HepG2 (cell line): ENCODE measurements around the gene ASAP2. TPM values are rescaled to one million over a fixed set of nuclear protein-coding genes. Genes with fewer than 3 reads are reported as not detected.

Experiments used
- FOXA1 ChIP-seq, 2 experiments: fragments of 450-650 bp in 1 of 2; sonication (generic) in 1 of 2; formaldehyde crosslinking in 1 of 2; IDR thresholded peaks; 2 replicates each; pipeline versions ENCODE4 v1.4.0 to v1.6.1; 2016 to 2020; ENCODE audit warnings: missing genetic modification reagents in 1 of 2
- JARID2 ChIP-seq: sonication (generic); formaldehyde crosslinking; IDR thresholded peaks from 2 replicates; pipeline ENCODE4 v1.8.1; 2023; ENCODE audit warnings: missing genetic modification reagents, inconsistent platforms; ENCODE audit not compliant: insufficient replicate concordance
- JDP2 ChIP-seq: sonication (generic); formaldehyde crosslinking; IDR thresholded peaks from 2 replicates; pipeline ENCODE4 v1.8.1; 2022; ENCODE audit warnings: missing genetic modification reagents, borderline replicate concordance
- MED8 ChIP-seq: sonication (generic); formaldehyde crosslinking; IDR thresholded peaks from 2 replicates; pipeline ENCODE4 v1.8.1; 2023; ENCODE audit warnings: mild to moderate bottlenecking, missing genetic modification reagents; ENCODE audit not compliant: insufficient replicate concordance
- NCOA2 ChIP-seq: sonication (generic); formaldehyde crosslinking; IDR thresholded peaks from 2 replicates; pipeline ENCODE4 v1.8.0; 2022; ENCODE audit warnings: inconsistent platforms
- PAWR ChIP-seq: sonication (generic); formaldehyde crosslinking; IDR thresholded peaks from 2 replicates; pipeline ENCODE4 v1.4.0; 2020; ENCODE audit warnings: missing genetic modification reagents, mild to moderate bottlenecking, borderline replicate concordance
- PHF21A ChIP-seq: sonication (generic); formaldehyde crosslinking; IDR thresholded peaks from 2 replicates; pipeline ENCODE4 v1.5.0; 2020; ENCODE audit warnings: mild to moderate bottlenecking, missing genetic modification reagents
- POLR2AphosphoS2 ChIP-seq: IDR thresholded peaks from 2 replicates; pipeline ENCODE4 v1.6.1; 2011; ENCODE audit warnings: low read depth, low read length, improper control_type of control experiment
- SETDB1 ChIP-seq: sonication (generic); formaldehyde crosslinking; IDR thresholded peaks from 2 replicates; pipeline ENCODE4 v1.5.1; 2020; ENCODE audit warnings: missing genetic modification reagents, mild to moderate bottlenecking, borderline replicate concordance
- TCF7 ChIP-seq: sonication (generic); IDR thresholded peaks from 2 replicates; pipeline ENCODE4 v1.6.1; 2016; ENCODE audit warnings: antibody characterized with exemption, low read depth
- ZNF547 ChIP-seq: sonication (generic); formaldehyde crosslinking; IDR thresholded peaks from 2 replicates; pipeline ENCODE4 v1.5.1; 2020; ENCODE audit warnings: mild to moderate bottlenecking, missing genetic modification reagents
- polyA plus RNA-seq, 8 experiments: library from polyadenylated mRNA; depleted of rRNA in 3 of 8; stranded (reverse) in 7 of 8; unstranded in 1 of 8; fragments of >200 nt; fragmentation: Illumina TruSeq in 4 of 8; extraction: Trizol in 4 of 8; gene quantifications; 2 replicates each; pipeline versions ENCODE4 v1.2.1 to v1.2.3, GENCODE V29; 2011 to 2016; ENCODE audit warnings: low read depth in 4 of 8, missing spikeins in 1 of 8, mixed read lengths in 1 of 8; ENCODE audit not compliant: insufficient read depth in 1 of 8
- total RNA-seq, 5 experiments: library from RNA; depleted of rRNA; stranded (reverse); fragments of >200 nt; fragmentation: Illumina TruSeq; extraction: Trizol; gene quantifications; 2 replicates each; pipeline ENCODE4 v1.2.3, GENCODE V29; 2016; ENCODE audit warnings: low read depth in 1 of 5
- TF ChIP-seq, protein P1 (sequence below): sonication (generic); formaldehyde crosslinking; IDR thresholded peaks from 2 replicates; pipeline ENCODE4 v1.8.0; 2022; ENCODE audit warnings: low read depth, missing genetic modification reagents
- TF ChIP-seq, protein P2 (sequence below): sonication (generic); formaldehyde crosslinking; IDR thresholded peaks from 2 replicates; pipeline ENCODE4 v1.8.0; 2022; ENCODE audit warnings: missing genetic modification reagents, mild to moderate bottlenecking, moderate library complexity, borderline replicate concordance
- TF ChIP-seq, protein P3 (sequence below), 2 experiments: sonication (generic) in 1 of 2; formaldehyde crosslinking in 1 of 2; IDR thresholded peaks; 2 replicates each; pipeline versions ENCODE4 v1.6.1 to v1.9.0; 2014 to 2022; ENCODE audit warnings: antibody characterized with exemption in 1 of 2, borderline replicate concordance in 1 of 2, inconsistent platforms in 1 of 2, low read depth in 1 of 2, missing genetic modification reagents in 1 of 2
- TF ChIP-seq, protein P4 (sequence below): fragments of 450-650 bp; IDR thresholded peaks from 2 replicates; pipeline ENCODE4 v1.6.1; 2016
- TF ChIP-seq, protein P5 (sequence below): sonication (generic); formaldehyde crosslinking; IDR thresholded peaks from 2 replicates; pipeline ENCODE4 v1.5.0; 2020; ENCODE audit warnings: mild to moderate bottlenecking, low read depth, missing genetic modification reagents, borderline replicate concordance

ASAP2 gene
- total and polyA plus RNA-seq, 2 of the 13 experiments (the other 11 are each of a cell fraction or from before 2014, with no cell fraction given) = 7.3 to 22.3 TPM

DNA sequence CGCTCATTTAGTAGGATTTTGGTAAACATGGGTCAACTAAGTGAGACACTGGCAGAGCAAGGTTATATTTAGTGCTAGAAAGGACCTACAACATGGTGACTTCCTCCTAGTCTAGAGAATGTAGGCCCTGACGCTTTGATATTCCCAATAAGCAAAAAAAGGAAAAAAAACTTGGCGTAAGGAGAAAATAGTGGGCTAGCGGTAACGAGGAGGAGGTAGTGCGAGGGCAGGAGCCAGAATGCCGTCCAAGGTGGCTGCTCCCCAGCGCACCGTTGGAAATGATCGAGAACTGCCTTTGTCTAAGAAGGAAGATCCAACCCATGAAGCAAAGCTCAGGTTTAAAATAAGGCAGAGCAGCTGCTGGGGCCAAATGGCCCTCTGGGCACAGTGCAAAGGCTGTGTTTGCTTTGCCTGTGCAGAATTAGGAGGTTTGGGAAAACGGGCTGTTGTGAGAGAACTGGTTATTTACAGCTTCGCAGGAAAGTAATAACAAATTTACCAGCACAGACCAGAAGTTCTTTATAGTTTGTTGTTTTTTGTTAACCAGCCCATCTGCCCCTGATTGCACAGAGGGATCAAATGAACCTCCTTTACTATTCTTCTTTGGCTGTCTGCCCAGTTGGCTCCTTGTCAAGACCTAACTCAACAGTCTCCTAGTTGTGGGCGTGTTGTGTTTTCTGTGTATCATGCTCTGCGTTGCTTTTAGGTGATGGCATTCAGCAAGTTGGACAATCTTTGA, 130.1 kb downstream of the ASAP2 start (continued):
- TF ChIP-seq, protein P1, sequence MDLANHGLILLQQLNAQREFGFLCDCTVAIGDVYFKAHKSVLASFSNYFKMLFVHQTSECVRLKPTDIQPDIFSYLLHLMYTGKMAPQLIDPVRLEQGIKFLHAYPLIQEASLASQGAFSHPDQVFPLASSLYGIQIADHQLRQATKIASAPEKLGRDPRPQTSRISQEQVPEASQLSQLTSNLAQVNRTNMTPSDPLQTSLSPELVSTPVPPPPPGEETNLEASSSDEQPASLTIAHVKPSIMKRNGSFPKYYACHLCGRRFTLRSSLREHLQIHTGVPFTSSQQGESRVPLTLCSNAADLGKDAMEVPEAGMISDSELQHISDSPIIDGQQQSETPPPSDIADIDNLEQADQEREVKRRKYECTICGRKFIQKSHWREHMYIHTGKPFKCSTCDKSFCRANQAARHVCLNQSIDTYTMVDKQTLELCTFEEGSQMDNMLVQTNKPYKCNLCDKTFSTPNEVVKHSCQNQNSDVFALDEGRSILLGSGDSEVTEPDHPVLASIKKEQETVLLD (CRISPR knock-in tag) = no peak
- TF ChIP-seq JARID2 (CRISPR knock-in tag) (no peak), JDP2 (CRISPR knock-in tag) (no peak), NCOA2 (CRISPR knock-in tag) (peak; percentile 55; the same call in 1 of the 2 replicates), TCF7 (peak; percentile 64), MED8 (CRISPR knock-in tag) (peak; percentile 73), POLR2AphosphoS2 (no peak), SETDB1 (CRISPR knock-in tag) (no peak), PAWR (CRISPR knock-in tag) (no peak), ZNF547 (CRISPR knock-in tag) (peak; percentile 71), FOXA1 (IDR thresholded peaks at IDR 0.05) (no peak), FOXA1 (CRISPR knock-in tag; IDR thresholded peaks at IDR 0.05) (peak; percentile 79), PHF21A (peak; percentile 95; the same call in 1 of the 2 replicates)
- TF ChIP-seq, protein P2, sequence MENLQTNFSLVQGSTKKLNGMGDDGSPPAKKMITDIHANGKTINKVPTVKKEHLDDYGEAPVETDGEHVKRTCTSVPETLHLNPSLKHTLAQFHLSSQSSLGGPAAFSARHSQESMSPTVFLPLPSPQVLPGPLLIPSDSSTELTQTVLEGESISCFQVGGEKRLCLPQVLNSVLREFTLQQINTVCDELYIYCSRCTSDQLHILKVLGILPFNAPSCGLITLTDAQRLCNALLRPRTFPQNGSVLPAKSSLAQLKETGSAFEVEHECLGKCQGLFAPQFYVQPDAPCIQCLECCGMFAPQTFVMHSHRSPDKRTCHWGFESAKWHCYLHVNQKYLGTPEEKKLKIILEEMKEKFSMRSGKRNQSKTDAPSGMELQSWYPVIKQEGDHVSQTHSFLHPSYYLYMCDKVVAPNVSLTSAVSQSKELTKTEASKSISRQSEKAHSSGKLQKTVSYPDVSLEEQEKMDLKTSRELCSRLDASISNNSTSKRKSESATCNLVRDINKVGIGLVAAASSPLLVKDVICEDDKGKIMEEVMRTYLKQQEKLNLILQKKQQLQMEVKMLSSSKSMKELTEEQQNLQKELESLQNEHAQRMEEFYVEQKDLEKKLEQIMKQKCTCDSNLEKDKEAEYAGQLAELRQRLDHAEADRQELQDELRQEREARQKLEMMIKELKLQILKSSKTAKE (CRISPR knock-in tag) = 0 out of 2 replicates have a peak, but pooled peaks have one; percentile 36
- TF ChIP-seq, protein P3, sequence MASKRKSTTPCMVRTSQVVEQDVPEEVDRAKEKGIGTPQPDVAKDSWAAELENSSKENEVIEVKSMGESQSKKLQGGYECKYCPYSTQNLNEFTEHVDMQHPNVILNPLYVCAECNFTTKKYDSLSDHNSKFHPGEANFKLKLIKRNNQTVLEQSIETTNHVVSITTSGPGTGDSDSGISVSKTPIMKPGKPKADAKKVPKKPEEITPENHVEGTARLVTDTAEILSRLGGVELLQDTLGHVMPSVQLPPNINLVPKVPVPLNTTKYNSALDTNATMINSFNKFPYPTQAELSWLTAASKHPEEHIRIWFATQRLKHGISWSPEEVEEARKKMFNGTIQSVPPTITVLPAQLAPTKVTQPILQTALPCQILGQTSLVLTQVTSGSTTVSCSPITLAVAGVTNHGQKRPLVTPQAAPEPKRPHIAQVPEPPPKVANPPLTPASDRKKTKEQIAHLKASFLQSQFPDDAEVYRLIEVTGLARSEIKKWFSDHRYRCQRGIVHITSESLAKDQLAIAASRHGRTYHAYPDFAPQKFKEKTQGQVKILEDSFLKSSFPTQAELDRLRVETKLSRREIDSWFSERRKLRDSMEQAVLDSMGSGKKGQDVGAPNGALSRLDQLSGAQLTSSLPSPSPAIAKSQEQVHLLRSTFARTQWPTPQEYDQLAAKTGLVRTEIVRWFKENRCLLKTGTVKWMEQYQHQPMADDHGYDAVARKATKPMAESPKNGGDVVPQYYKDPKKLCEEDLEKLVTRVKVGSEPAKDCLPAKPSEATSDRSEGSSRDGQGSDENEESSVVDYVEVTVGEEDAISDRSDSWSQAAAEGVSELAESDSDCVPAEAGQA (IDR thresholded peaks at IDR 0.05; ENCODE audit: low read depth) = no peak
- TF ChIP-seq, protein P3 (CRISPR knock-in tag; IDR thresholded peaks at IDR 0.05; ENCODE audit: borderline replicate concordance) = no peak
- TF ChIP-seq, protein P4, sequence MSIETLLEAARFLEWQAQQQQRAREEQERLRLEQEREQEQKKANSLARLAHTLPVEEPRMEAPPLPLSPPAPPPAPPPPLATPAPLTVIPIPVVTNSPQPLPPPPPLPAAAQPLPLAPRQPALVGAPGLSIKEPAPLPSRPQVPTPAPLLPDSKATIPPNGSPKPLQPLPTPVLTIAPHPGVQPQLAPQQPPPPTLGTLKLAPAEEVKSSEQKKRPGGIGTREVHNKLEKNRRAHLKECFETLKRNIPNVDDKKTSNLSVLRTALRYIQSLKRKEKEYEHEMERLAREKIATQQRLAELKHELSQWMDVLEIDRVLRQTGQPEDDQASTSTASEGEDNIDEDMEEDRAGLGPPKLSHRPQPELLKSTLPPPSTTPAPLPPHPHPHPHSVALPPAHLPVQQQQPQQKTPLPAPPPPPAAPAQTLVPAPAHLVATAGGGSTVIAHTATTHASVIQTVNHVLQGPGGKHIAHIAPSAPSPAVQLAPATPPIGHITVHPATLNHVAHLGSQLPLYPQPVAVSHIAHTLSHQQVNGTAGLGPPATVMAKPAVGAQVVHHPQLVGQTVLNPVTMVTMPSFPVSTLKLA = no peak
- TF ChIP-seq, protein P5, sequence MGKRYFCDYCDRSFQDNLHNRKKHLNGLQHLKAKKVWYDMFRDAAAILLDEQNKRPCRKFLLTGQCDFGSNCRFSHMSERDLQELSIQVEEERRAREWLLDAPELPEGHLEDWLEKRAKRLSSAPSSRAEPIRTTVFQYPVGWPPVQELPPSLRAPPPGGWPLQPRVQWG (CRISPR knock-in tag) = no peak
